Esophagus muscularis mucosa (tissue), 4 donors: ENCODE results near the gene GLYATL3.

Experiments used
- CTCF ChIP-seq, 3 experiments: fragments of 200-600 bp in 2 of 3; fragments of 450-650 bp in 1 of 3; sonication (generic) in 2 of 3; IDR thresholded peaks; one replicate each; pipeline ENCODE4 v1.5.1; 2017 to 2019; ENCODE audit warnings: antibody characterized with exemption in 3 of 3, mild to moderate bottlenecking in 2 of 3, moderate library complexity in 1 of 3
- EP300 ChIP-seq: sonication (generic); formaldehyde crosslinking; IDR thresholded peaks from one replicate; pipeline ENCODE4 v1.6.1; 2017; ENCODE audit warnings: antibody characterized with exemption
- POLR2A ChIP-seq: fragments of 450-650 bp; IDR thresholded peaks from one replicate; pipeline ENCODE4 v1.6.1; 2017; ENCODE audit warnings: antibody characterized with exemption, moderate library complexity, mild to moderate bottlenecking, low read depth
- POLR2AphosphoS5 ChIP-seq, 2 donors: sonication (generic); formaldehyde crosslinking; IDR thresholded peaks; one replicate each; pipeline ENCODE4 v1.6.1; 2017; ENCODE audit warnings: antibody characterized with exemption in 2 of 2

DNA sequence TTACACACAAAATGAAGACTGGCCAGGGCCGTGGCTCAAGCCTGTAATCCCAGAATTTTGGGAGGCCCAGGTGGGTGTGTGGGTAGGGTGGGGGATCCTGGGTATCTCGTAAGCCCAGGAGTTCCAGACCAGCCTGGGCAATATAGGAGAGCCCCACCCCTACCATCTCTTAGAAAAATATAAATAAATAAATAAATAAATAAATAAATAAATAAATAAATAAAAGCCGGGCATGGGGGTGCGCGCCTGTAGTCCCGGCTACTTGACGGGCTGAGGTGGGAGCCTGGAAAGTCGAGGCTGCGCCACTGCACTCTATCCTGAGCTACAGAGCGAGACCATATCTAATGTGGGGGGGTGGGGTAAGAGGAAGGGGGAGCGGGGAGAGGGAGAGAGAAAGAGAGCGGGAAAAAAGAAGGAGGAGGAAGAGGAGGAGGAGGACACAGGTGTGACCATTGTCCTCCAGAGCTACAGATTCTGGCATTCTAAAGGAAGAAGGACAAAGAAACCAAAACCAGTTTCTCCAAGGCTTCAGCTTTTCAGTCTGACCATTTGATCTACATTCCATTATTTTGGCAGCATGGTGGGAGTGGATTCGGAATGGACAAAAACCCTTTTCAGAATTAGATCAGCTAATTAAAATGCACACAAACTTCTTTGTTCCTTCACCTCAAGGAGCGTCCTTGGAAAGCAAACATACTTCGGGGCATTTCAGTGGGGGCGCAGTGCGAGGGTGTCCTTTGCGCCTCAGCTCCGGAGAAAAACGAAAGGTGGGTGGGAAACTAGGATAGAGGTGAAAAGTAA lies 50.2 kb downstream of the GLYATL3 start:
- TF ChIP-seq CTCF (IDR thresholded peaks at IDR 0.05) = no peak
- no peak for TF ChIP-seq POLR2A
- TF ChIP-seq EP300 = no peak
- TF ChIP-seq POLR2AphosphoS5 (IDR thresholded peaks at IDR 0.05) = no peak
